Measurements from ENCODE around the gene MAGEC2. TPM values are rescaled to one million over a fixed set of nuclear protein-coding genes. Genes with fewer than 3 reads are reported as not detected.

MAGEC2 gene
- total RNA-seq, 1 experiment from 2014 or later = not detected

DNA sequence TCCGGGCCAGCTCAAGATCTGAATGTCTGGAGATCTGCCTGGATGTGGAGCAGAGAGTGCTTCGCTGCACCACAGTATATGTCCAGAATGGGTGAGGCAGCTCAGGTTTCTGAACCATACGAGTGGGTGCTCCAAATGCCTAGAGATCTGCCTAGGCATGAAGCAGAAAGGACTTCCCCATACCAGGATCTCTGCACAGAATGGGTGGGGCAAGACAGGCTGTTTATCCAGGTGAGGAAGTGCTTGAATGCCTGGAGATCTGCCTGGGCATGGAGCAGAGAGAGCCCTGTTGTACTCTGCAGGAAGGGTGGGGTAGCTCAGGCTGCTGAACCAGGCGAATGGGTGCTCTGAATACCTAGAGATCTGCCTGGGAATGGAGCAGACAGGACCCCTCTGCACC is 45.4 kb upstream of the MAGEC2 start:
- TF ChIP-seq, protein P1, sequence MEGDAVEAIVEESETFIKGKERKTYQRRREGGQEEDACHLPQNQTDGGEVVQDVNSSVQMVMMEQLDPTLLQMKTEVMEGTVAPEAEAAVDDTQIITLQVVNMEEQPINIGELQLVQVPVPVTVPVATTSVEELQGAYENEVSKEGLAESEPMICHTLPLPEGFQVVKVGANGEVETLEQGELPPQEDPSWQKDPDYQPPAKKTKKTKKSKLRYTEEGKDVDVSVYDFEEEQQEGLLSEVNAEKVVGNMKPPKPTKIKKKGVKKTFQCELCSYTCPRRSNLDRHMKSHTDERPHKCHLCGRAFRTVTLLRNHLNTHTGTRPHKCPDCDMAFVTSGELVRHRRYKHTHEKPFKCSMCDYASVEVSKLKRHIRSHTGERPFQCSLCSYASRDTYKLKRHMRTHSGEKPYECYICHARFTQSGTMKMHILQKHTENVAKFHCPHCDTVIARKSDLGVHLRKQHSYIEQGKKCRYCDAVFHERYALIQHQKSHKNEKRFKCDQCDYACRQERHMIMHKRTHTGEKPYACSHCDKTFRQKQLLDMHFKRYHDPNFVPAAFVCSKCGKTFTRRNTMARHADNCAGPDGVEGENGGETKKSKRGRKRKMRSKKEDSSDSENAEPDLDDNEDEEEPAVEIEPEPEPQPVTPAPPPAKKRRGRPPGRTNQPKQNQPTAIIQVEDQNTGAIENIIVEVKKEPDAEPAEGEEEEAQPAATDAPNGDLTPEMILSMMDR (IDR thresholded peaks at IDR 0.05; ENCODE audit: insufficient read depth in 1 of 2, low read depth in 1 of 2, low read length in 1 of 2, severe bottlenecking in 1 of 2, unreplicated experiment in 1 of 2) = no peak
- DNase-seq = no peak
- Mint-ChIP-seq H3K36me3 (ENCODE audit: insufficient read depth, unreplicated experiment) (no peaks in the 10 kb centered on the region), H3K27ac (ENCODE audit: unreplicated experiment) (no peak overlapping the region), H3K4me1 (ENCODE audit: low read depth, unreplicated experiment) (no peaks in the 10 kb centered on the region), H3K4me3 (ENCODE audit: unreplicated experiment) (no peak overlapping the region), H3K9me3 (ENCODE audit: unreplicated experiment) (no peaks in the 10 kb centered on the region), H3K27me3 (ENCODE audit: insufficient read depth, unreplicated experiment) (no peaks in the 10 kb centered on the region)
- ChIA-PET CTCF (no interaction called here), POLR2A (no interaction called here)
- Histone ChIP-seq H3K27me3 (replicated peaks; ENCODE audit: control insufficient read depth, insufficient read depth, low read length) (no peaks in the 10 kb centered on the region), H3K9me3 (no peaks in the 10 kb centered on the region), H3K36me3 (ENCODE audit: control insufficient read depth, insufficient read depth, low read length) (no peaks in the 10 kb centered on the region), H3K4me1 (no peaks in the 10 kb centered on the region), H3K4me3 (ENCODE audit: low read depth, low read length) (no peak overlapping the region)
- intact Hi-C loops (cut with micrococcal nuclease; ENCODE audit: unreplicated experiment) = no loop called here
- no TSS peak for BruUV-seq (replicated peaks)

GRCh38 chrX:142249721-142250120 is 44.6 kb upstream of the MAGEC2 start:
- TF ChIP-seq, protein P1 (IDR thresholded peaks at IDR 0.05; ENCODE audit: insufficient read depth in 1 of 2, low read depth in 1 of 2, low read length in 1 of 2, severe bottlenecking in 1 of 2, unreplicated experiment in 1 of 2) = no peak
- no peaks in the 10 kb centered on the region for H3K4me1 ChIP-seq
- ChIA-PET POLR2A (no interaction called here), CTCF (no interaction called here)
- no peaks in the 10 kb centered on the region for H3K36me3 ChIP-seq (ENCODE audit: control insufficient read depth, insufficient read depth, low read length)
- no peak overlapping the region for H3K27ac Mint-ChIP-seq (ENCODE audit: unreplicated experiment)
- no peak overlapping the region for H3K4me3 Mint-ChIP-seq (ENCODE audit: unreplicated experiment)
- no peaks in the 10 kb centered on the region for H3K9me3 ChIP-seq
- no peak for DNase-seq
- H3K4me3 ChIP-seq (ENCODE audit: low read depth, low read length) = no peak overlapping the region
- no peaks in the 10 kb centered on the region for H3K36me3 Mint-ChIP-seq (ENCODE audit: insufficient read depth, unreplicated experiment)
- H3K9me3 Mint-ChIP-seq (ENCODE audit: unreplicated experiment) = no peaks in the 10 kb centered on the region
- intact Hi-C loops (cut with micrococcal nuclease; ENCODE audit: unreplicated experiment) = no loop called here
- H3K4me1 Mint-ChIP-seq (ENCODE audit: low read depth, unreplicated experiment) = no peaks in the 10 kb centered on the region
- no peaks in the 10 kb centered on the region for H3K27me3 Mint-ChIP-seq (ENCODE audit: insufficient read depth, unreplicated experiment)
- no TSS peak for BruUV-seq (replicated peaks)
- no peaks in the 10 kb centered on the region for H3K27me3 ChIP-seq (replicated peaks; ENCODE audit: control insufficient read depth, insufficient read depth, low read length)

GRCh38 chrX:142244568-142244967 is 39.5 kb upstream of the MAGEC2 start:
- no peak for DNase-seq
- no TSS peak for BruUV-seq (replicated peaks)
- Histone ChIP-seq H3K4me1 (no peaks in the 10 kb centered on the region), H3K9me3 (no peaks in the 10 kb centered on the region), H3K27me3 (replicated peaks; ENCODE audit: control insufficient read depth, insufficient read depth, low read length) (no peaks in the 10 kb centered on the region), H3K36me3 (ENCODE audit: control insufficient read depth, insufficient read depth, low read length) (no peaks in the 10 kb centered on the region), H3K4me3 (ENCODE audit: low read depth, low read length) (no peak overlapping the region)
- TF ChIP-seq, protein P1 (IDR thresholded peaks at IDR 0.05; ENCODE audit: insufficient read depth in 1 of 2, low read depth in 1 of 2, low read length in 1 of 2, severe bottlenecking in 1 of 2, unreplicated experiment in 1 of 2) = no peak
- Mint-ChIP-seq H3K9me3 (ENCODE audit: unreplicated experiment) (no peaks in the 10 kb centered on the region), H3K27me3 (ENCODE audit: insufficient read depth, unreplicated experiment) (no peaks in the 10 kb centered on the region), H3K36me3 (ENCODE audit: insufficient read depth, unreplicated experiment) (no peaks in the 10 kb centered on the region), H3K4me1 (ENCODE audit: low read depth, unreplicated experiment) (no peaks in the 10 kb centered on the region), H3K27ac (ENCODE audit: unreplicated experiment) (no peak overlapping the region), H3K4me3 (ENCODE audit: unreplicated experiment) (no peak overlapping the region)
- intact Hi-C loops (cut with micrococcal nuclease; ENCODE audit: unreplicated experiment) = no loop called here
- POLR2A ChIA-PET = no interaction called here
- CTCF ChIA-PET = no interaction called here

All from Caco-2 (cell line).